NCI-H1417 (cell line): ENCODE data around the gene GJA4.
"Not testable (repeated sequence)": the region's sequence is repeated elsewhere in the genome, so short reads cannot be mapped to it uniquely, and the experiment has no call there.

Experiments used
- DNase-seq, 3 experiments: peaks; one replicate each; lab custom pipeline; 2025; lab: John Stamatoyannopoulos, UW

GJA4 gene

GRCh38 chr1:34770891-34771504 is 21.8 kb upstream of the GJA4 start:
- DNase-seq: no peak

- DNase-seq: no peak
Measured at GRCh38 chr1:34771573-34772371, 21.0 kb upstream of the GJA4 start.

- DNase-seq: not testable (repeated sequence)
Measured at GRCh38 chr1:34773114-34773513, 19.7 kb upstream of the GJA4 start.

GRCh38 chr1:34774957-34775356 is 17.8 kb upstream of the GJA4 start:
- no peak for DNase-seq

GRCh38 chr1:34776911-34777310 is 15.9 kb upstream of the GJA4 start:
- no peak for DNase-seq

- no peak for DNase-seq
Measured at GRCh38 chr1:34777519-34778321, 15.1 kb upstream of the GJA4 start.

GRCh38 chr1:34778381-34778780 is 14.4 kb upstream of the GJA4 start:
- DNase-seq: no peak

GRCh38 chr1:34779005-34779404 is 13.8 kb upstream of the GJA4 start:
- DNase-seq: no peak

GRCh38 chr1:34779526-34779925 is 13.3 kb upstream of the GJA4 start:
- no peak for DNase-seq

GRCh38 chr1:34779962-34780361 is 12.8 kb upstream of the GJA4 start:
- no peak for DNase-seq

GRCh38 chr1:34780528-34780927 is 12.3 kb upstream of the GJA4 start:
- no peak for DNase-seq

- DNase-seq: peak in 2 of 3 experiments; percentile 41 to 55
Measured at GRCh38 chr1:34781071-34781843, 11.5 kb upstream of the GJA4 start, which contains the start of gene GJB3. Gene GJB3, plus strand, starts transcription at chr1:34781214. Its CDS starts 3,549 bp downstream, at chr1:34784763.

GRCh38 chr1:34781844-34782391 is 10.9 kb upstream of the GJA4 start:
- DNase-seq: no peak

GRCh38 chr1:34784751-34785221 is 8.0 kb upstream of the GJA4 start:
- DNase-seq: no peak

- DNase-seq: no peak
Measured at GRCh38 chr1:34785231-34785874, 7.4 kb upstream of the GJA4 start.

GRCh38 chr1:34785875-34786470 is 6.8 kb upstream of the GJA4 start:
- no peak for DNase-seq

- peak; percentile 65 to 85 (median 66) for DNase-seq
Measured at GRCh38 chr1:34786521-34787325, 6.1 kb upstream of the GJA4 start.

- DNase-seq: no peak
Measured at GRCh38 chr1:34787461-34788420, 5.1 kb upstream of the GJA4 start.
